Transverse colon (tissue), 4 donors: ENCODE results near the gene TOM1L2. TPM values are rescaled to one million over a fixed set of nuclear protein-coding genes. Genes with fewer than 3 reads are reported as not detected.

ENCODE experiments used
- DNase-seq: peaks from one replicate; pipeline ENCODE4 v3.0.0-alpha.2; 2019
- H3K27ac ChIP-seq, 4 donors: fragments of 200-600 bp; sonication (generic); 2 replicates each; pipeline ENCODE4 v1.5.1; 2016 to 2018; ENCODE audit warnings: inconsistent platforms in 4 of 4
- H3K27me3 ChIP-seq: fragments of 200-600 bp; sonication (generic); 2 replicates; pipeline ENCODE4 v1.5.1; 2017; ENCODE audit warnings: inconsistent platforms
- H3K36me3 ChIP-seq, 4 donors: fragments of 200-600 bp; sonication (generic); 2 replicates each; pipeline ENCODE4 v1.5.1; 2017 to 2019; ENCODE audit warnings: inconsistent platforms in 4 of 4
- H3K4me1 ChIP-seq, 4 donors: fragments of 200-600 bp; sonication (generic); 2 replicates each; pipeline ENCODE4 v1.5.1; 2017 to 2020; ENCODE audit warnings: inconsistent platforms in 4 of 4
- H3K4me3 ChIP-seq, 4 donors: fragments of 200-600 bp; sonication (generic); 1 replicate in 1 of 4; 2 replicates in 3 of 4; pipeline versions ENCODE4 v1.5.1 to v1.6.1; 2017 to 2019; ENCODE audit warnings: inconsistent platforms in 4 of 4
- H3K9me3 ChIP-seq, 2 donors: fragments of 200-600 bp; sonication (generic); 2 replicates each; pipeline ENCODE4 v1.5.1; 2017 to 2019; ENCODE audit warnings: inconsistent platforms in 2 of 2
- EP300 ChIP-seq: sonication (generic); formaldehyde crosslinking; IDR thresholded peaks from one replicate; pipeline ENCODE4 v1.6.1; 2017; ENCODE audit warnings: antibody characterized with exemption, low read depth
- POLR2A ChIP-seq: fragments of 450-650 bp; IDR thresholded peaks from one replicate; pipeline ENCODE4 v1.6.1; 2016; ENCODE audit warnings: antibody characterized with exemption, mild to moderate bottlenecking, moderate library complexity
- POLR2AphosphoS5 ChIP-seq, 3 donors: sonication (generic); formaldehyde crosslinking; IDR thresholded peaks; one replicate each; pipeline ENCODE4 v1.6.1; 2016; ENCODE audit warnings: antibody characterized with exemption in 3 of 3
- WGBS, 2 donors: methylation state at CpG; one replicate each; pipeline ENCODE4 v1.1.5; 2018; ENCODE audit warnings: low coverage in 1 of 2; 5-methylcytosine and 5-hydroxymethylcytosine counted together
- in situ Hi-C, 4 donors: fragments of 200-750 bp; cut with MboI; loops; one replicate each; pipeline versions ENCODE4 v1.15.0 to v1.15.1; 2017; ENCODE audit warnings: low sequenced_read_pairs in 3 of 4, low pct_ligation_motif_present in 1 of 4, low pct_unique_long_range_greater_than_20kb in 1 of 4
- intact Hi-C: fragments of 100-400 bp; cut with DNase I; formaldehyde crosslinking; loops from one replicate; pipeline ENCODE4 v1.15.1; 2023; ENCODE audit warnings: low total_unique reads
- total RNA-seq, 4 donors: library from RNA; depleted of rRNA; stranded (reverse); fragments of >200 nt; gene quantifications; one replicate each; pipeline ENCODE4 v1.1.0, GENCODE V29; 2016
- TF ChIP-seq, protein P1 (sequence below), 5 experiments: fragments of 200-600 bp in 3 of 5; fragments of 450-650 bp in 2 of 5; sonication (generic) in 3 of 5; IDR thresholded peaks; 1 replicate in 2 of 5; 2 replicates in 3 of 5; pipeline ENCODE4 v1.5.1; 2016 to 2017; ENCODE audit warnings: antibody characterized with exemption in 5 of 5, inconsistent platforms in 3 of 5, mild to moderate bottlenecking in 2 of 5, moderate library complexity in 1 of 5

The TOM1L2 gene
- total RNA-seq, 4 donors from 2014 or later = 65.9 to 178 (median 97.7) TPM

DNA sequence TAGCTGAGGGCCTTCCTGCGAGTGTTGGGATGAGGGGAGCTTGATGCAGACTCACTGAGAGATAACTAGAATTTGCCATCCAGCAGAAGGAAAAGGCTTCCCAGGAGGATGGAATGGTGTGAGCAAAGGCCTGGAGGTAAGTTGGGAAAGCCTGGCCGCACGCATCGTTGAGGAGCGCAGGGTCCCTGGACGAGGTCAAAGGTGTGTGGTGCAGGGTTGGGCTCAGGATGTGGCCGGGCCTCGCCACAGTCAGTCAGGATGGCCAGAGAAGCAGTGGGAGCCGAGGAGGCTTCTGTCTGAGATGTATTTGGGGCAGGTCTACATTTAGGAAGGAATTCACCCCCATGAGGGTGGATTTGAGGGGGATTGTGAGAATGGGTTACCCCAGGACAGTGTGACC lies 16.9 kb upstream of the TOM1L2 start:
- no peaks in the 10 kb centered on the region for H3K27me3 ChIP-seq
- in situ Hi-C loops = no loop called here
- intact Hi-C loops = no loop called here
- H3K27ac ChIP-seq = no peak overlapping the region
- H3K4me1 ChIP-seq = no peaks in the 10 kb centered on the region
- 92 to 100% methylated on average over 4 to 9 of the region's 9 CpGs for WGBS, 2 donors
- no peak for DNase-seq
- no peak overlapping the region for H3K4me3 ChIP-seq
- TF ChIP-seq EP300 = no peak
- TF ChIP-seq, protein P1, sequence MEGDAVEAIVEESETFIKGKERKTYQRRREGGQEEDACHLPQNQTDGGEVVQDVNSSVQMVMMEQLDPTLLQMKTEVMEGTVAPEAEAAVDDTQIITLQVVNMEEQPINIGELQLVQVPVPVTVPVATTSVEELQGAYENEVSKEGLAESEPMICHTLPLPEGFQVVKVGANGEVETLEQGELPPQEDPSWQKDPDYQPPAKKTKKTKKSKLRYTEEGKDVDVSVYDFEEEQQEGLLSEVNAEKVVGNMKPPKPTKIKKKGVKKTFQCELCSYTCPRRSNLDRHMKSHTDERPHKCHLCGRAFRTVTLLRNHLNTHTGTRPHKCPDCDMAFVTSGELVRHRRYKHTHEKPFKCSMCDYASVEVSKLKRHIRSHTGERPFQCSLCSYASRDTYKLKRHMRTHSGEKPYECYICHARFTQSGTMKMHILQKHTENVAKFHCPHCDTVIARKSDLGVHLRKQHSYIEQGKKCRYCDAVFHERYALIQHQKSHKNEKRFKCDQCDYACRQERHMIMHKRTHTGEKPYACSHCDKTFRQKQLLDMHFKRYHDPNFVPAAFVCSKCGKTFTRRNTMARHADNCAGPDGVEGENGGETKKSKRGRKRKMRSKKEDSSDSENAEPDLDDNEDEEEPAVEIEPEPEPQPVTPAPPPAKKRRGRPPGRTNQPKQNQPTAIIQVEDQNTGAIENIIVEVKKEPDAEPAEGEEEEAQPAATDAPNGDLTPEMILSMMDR (IDR thresholded peaks at IDR 0.05) = no peak
- no peak for TF ChIP-seq POLR2AphosphoS5 (IDR thresholded peaks at IDR 0.05)
- TF ChIP-seq POLR2A = no peak
- H3K36me3 ChIP-seq = no peaks in the 10 kb centered on the region
- no peaks in the 10 kb centered on the region for H3K9me3 ChIP-seq

DNA sequence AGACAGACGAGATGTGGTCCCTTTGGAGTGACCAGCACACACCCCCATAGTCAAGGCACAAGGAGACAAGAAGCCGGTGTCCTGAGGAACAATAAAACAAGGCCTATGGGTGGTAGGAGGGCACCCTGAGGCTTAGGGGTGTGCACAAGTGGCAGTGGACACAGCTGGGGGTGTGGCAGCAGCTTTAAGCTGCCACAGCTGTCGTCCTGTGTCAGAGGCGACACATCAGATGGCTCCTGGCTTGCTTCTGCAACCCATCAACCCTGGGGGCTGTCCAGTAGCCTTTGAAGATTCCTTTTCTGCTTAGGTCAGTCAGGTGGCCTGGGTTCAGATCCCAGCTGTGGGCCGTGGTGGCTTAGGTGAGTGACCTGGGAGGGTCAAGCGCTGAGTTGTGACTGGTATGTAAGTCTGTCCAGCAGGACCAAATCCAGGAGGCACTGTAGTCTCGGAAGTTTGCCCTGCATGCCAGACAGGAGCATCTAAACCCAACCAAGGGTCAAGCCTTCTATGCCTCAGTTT lies 16.3 kb upstream of the TOM1L2 start:
- TF ChIP-seq, protein P1 (IDR thresholded peaks at IDR 0.05) = no peak
- TF ChIP-seq POLR2AphosphoS5 (IDR thresholded peaks at IDR 0.05) = no peak
- TF ChIP-seq POLR2A = no peak
- TF ChIP-seq EP300 = no peak
- no peaks in the 10 kb centered on the region for H3K9me3 ChIP-seq
- H3K4me1 ChIP-seq = no peaks in the 10 kb centered on the region
- no peak overlapping the region for H3K27ac ChIP-seq
- WGBS, 2 donors = 86% methylated on average over 6 of the region's 7 CpGs; no CpG with 5 or more reads in 1 of the 2 donors
- no peaks in the 10 kb centered on the region for H3K36me3 ChIP-seq
- in situ Hi-C loops = no loop called here
- H3K4me3 ChIP-seq = no peak overlapping the region
- no peak for DNase-seq
- intact Hi-C loops = no loop called here
- no peaks in the 10 kb centered on the region for H3K27me3 ChIP-seq

DNA sequence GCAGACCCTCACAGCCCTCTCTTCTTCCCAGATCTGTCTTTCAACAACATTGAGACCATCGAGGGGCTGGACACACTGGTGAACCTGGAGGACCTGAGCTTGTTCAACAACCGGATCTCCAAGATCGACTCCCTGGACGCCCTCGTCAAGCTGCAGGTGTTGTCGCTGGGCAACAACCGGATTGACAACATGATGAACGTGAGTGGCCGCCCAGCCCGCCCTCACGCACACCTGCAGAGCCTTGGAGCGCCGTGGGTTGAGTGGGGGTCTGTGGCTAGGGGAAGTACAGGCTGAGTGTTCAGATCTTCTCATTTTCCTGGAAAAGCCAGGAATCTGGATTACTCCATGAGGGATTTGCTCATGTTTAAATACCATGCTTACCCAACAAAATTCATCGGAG lies 15.7 kb upstream of the TOM1L2 start:
- intact Hi-C loops (no loop called here), in situ Hi-C loops (no loop called here)
- H3K4me3 ChIP-seq = no peak overlapping the region
- 70% methylated on average over 14 of the region's 14 CpGs; no CpG with 5 or more reads in 1 of the 2 donors for WGBS, 2 donors
- no peaks in the 10 kb centered on the region for H3K4me1 ChIP-seq
- TF ChIP-seq POLR2A (no peak), EP300 (no peak), POLR2AphosphoS5 (IDR thresholded peaks at IDR 0.05) (no peak)
- TF ChIP-seq, protein P1 (IDR thresholded peaks at IDR 0.05) = no peak
- H3K27ac ChIP-seq = no peak overlapping the region
- H3K9me3 ChIP-seq = no peaks in the 10 kb centered on the region
- no peak for DNase-seq
- H3K36me3 ChIP-seq = no peaks in the 10 kb centered on the region
- H3K27me3 ChIP-seq = no peaks in the 10 kb centered on the region

DNA sequence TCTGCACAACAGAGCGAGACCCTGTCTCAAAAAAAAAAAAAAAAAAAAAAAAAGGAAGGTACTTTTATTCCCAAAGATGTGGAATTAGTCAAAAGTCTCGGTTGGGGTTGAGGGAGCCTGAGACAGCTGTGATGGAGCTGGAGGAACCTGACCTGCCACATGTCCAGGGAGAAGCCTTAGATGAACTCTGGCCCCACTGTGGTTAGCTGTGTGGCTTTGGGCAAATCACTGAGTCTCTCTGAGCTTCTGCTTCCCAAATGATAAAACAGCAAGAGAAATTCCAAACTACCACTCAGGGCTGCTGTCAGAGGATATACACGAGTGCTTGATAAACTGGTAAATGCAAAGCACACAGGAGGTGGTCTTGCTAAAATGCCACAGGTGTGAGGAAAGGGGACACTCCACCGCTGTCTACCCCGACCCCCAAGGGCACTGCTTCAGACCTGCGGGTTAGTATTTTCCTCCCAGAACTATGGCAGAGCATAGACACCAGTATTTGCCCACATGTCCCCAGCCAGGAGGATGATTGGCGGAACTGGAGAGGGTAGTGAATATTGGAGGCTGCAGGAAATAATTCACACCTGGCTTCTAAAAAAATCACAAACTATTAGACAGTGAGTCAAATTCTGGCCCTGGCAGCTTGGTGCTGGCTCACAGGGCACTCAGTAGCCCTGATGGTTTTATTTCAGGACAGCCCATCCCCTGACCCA lies 15.1 kb upstream of the TOM1L2 start:
- H3K4me1 ChIP-seq = no peaks in the 10 kb centered on the region
- DNase-seq = no peak
- in situ Hi-C loops = no loop called here
- no peak for TF ChIP-seq EP300
- TF ChIP-seq, protein P1 (IDR thresholded peaks at IDR 0.05) = no peak
- no peak for TF ChIP-seq POLR2AphosphoS5 (IDR thresholded peaks at IDR 0.05)
- no peak for TF ChIP-seq POLR2A
- H3K4me3 ChIP-seq = no peak overlapping the region
- intact Hi-C loops = no loop called here
- H3K27me3 ChIP-seq = no peaks in the 10 kb centered on the region
- H3K27ac ChIP-seq = no peak overlapping the region
- no peaks in the 10 kb centered on the region for H3K36me3 ChIP-seq
- 57 to 87% methylated on average over 1 to 7 of the region's 7 CpGs for WGBS, 2 donors
- no peaks in the 10 kb centered on the region for H3K9me3 ChIP-seq
